Measurements from ENCODE around the gene SRY.

SRY gene

DNA sequence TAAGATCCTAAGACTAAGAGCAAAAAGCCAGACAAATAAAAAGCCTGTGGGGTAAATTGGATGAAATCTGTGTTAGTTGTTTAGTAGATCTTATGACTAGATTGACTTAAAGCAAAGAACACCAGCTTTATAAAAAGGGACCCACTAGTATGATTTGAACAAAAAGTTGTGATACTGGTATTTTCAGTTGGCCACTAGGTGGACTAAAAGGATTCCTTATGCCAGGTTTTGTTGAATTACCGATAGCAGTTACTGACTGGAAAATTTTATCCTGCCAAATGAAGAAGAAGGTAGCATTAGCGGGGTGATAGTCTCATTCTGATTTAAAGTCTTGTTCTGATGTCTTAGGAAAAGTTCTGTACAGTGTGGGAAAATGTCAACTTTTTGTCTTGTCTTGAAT lies 12.8 kb upstream of the SRY start:
- WGBS (ENCODE audit: extremely low coverage, insufficient coverage, low lambda C conversion rate), result no CpG with 5 or more reads among the region's 2 CpGs
- no peak overlapping the region for H3K23ac ChIP-seq (ENCODE audit: low read length)
- no peak overlapping the region for H3K27ac ChIP-seq (ENCODE audit: low read depth, low read length)

DNA sequence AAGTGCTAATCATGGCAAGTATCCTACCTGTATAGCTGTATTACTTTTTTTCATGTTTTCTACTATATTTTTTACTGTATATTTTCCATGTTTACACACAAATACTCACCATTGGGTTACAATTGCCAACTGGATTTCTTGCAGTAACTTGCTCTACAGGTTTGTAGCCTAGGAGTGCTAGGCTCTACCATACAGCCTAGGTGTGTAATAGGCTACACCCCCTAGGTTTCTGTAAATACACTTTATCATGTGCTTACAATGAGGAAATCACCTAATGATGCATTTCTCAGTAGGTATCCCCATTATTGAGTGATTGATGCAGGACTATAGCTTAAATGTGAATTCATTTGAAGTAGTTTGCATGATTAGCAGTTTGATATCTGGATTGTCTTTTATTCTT lies 10.5 kb upstream of the SRY start:
- Histone ChIP-seq H2BK120ac (ENCODE audit: low read depth, low read length) (no peak overlapping the region), H3K36me3 (ENCODE audit: control insufficient read depth, insufficient read depth, low read length) (no peaks in the 10 kb centered on the region), H3K4me3 (ENCODE audit: low read length) (no peak overlapping the region), H3K9ac (ENCODE audit: low read length) (no peak overlapping the region), H3K18ac (ENCODE audit: low read length) (no peak overlapping the region), H3K4ac (ENCODE audit: low read depth, low read length) (peak overlapping the region; percentile 68), H2BK5ac (ENCODE audit: low read length) (no peak overlapping the region), H3K56ac (ENCODE audit: low read length) (no peak overlapping the region), H3K27ac (ENCODE audit: low read depth, low read length) (no peak overlapping the region), H3K79me2 (ENCODE audit: control insufficient read depth, insufficient read depth, low read length) (no peaks in the 10 kb centered on the region), H3K4me1 (ENCODE audit: control insufficient read depth, low read depth, low read length) (no peaks in the 10 kb centered on the region), H3K79me1 (ENCODE audit: low read length) (no peaks in the 10 kb centered on the region), H3K23ac (ENCODE audit: low read length) (no peak overlapping the region), H2BK15ac (replicated peaks; ENCODE audit: low read depth) (no peak overlapping the region), H3K27me3 (ENCODE audit: insufficient read depth, low read length, poor library complexity) (no peaks in the 10 kb centered on the region), H4K8ac (ENCODE audit: low read depth, low read length) (no peak overlapping the region), H4K5ac (ENCODE audit: low read length) (no peak overlapping the region), H2AK5ac (ENCODE audit: low read length) (no peak overlapping the region), H3K4me2 (ENCODE audit: low read length) (no peak overlapping the region)
- DNase-seq, result no peak

More for the DNA sequence above, 12.8 kb upstream of the SRY start:
- no peak overlapping the region for H4K5ac ChIP-seq (ENCODE audit: low read length)
- no peak overlapping the region for H3K18ac ChIP-seq (ENCODE audit: low read length)
- no peaks in the 10 kb centered on the region for H3K79me2 ChIP-seq (ENCODE audit: control insufficient read depth, insufficient read depth, low read length)
- H3K4ac ChIP-seq (ENCODE audit: low read depth, low read length), result no peak overlapping the region
- no peaks in the 10 kb centered on the region for H3K4me1 ChIP-seq (ENCODE audit: control insufficient read depth, low read depth, low read length)
- H3K4me2 ChIP-seq (ENCODE audit: low read length), result no peak overlapping the region
- DNase-seq, result peak; percentile 37
- H3K9ac ChIP-seq (ENCODE audit: low read length), result no peak overlapping the region
- H2BK5ac ChIP-seq (ENCODE audit: low read length), result no peak overlapping the region
- no peak overlapping the region for H3K4me3 ChIP-seq (ENCODE audit: low read length)
- H3K79me1 ChIP-seq (ENCODE audit: low read length), result no peaks in the 10 kb centered on the region
- H2AK5ac ChIP-seq (ENCODE audit: low read length), result no peak overlapping the region
- H3K27me3 ChIP-seq (ENCODE audit: insufficient read depth, low read length, poor library complexity), result no peaks in the 10 kb centered on the region
- H2BK120ac ChIP-seq (ENCODE audit: low read depth, low read length), result no peak overlapping the region
- H4K8ac ChIP-seq (ENCODE audit: low read depth, low read length), result no peak overlapping the region
- H3K36me3 ChIP-seq (ENCODE audit: control insufficient read depth, insufficient read depth, low read length), result no peaks in the 10 kb centered on the region
- H2BK15ac ChIP-seq (replicated peaks; ENCODE audit: low read depth), result no peak overlapping the region
- no peak overlapping the region for H3K56ac ChIP-seq (ENCODE audit: low read length)

DNA sequence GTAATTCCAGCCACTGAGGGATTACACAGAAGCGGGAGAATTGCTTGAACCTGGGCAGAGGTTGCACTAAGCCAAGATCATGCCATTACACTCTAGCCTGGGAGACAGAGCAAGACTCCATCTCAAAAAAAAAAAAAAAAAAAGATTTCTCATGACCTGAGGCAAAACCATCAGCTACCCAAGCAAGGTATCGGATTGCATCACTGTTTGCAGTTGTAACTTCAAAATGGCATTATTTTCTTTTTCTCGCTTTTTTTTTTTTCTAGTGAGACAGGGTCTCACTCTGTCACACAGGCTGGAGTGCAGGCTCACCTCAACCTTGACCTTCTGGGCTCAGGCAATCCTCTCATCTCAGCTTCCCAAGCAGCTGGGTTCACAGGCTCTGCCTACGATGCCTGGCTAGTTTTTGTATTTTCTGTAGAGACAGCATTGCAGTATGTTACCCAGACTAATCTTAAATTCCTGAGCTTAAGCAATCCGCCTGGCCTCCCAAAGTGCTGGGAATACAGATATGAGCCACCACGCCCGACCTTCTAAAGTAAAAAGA lies 9.6 kb upstream of the SRY start:
- no peak overlapping the region for H3K9ac ChIP-seq (ENCODE audit: low read length)
- H3K56ac ChIP-seq (ENCODE audit: low read length), result no peak overlapping the region
- no peaks in the 10 kb centered on the region for H3K36me3 ChIP-seq (ENCODE audit: control insufficient read depth, insufficient read depth, low read length)
- H2BK15ac ChIP-seq (replicated peaks; ENCODE audit: low read depth), result no peak overlapping the region
- no peak overlapping the region for H2AK5ac ChIP-seq (ENCODE audit: low read length)
- no peak overlapping the region for H3K23ac ChIP-seq (ENCODE audit: low read length)
- H2BK5ac ChIP-seq (ENCODE audit: low read length), result no peak overlapping the region
- peak overlapping the region; percentile 81 for H3K4ac ChIP-seq (ENCODE audit: low read depth, low read length)
- H4K8ac ChIP-seq (ENCODE audit: low read depth, low read length), result no peak overlapping the region
- H3K79me2 ChIP-seq (ENCODE audit: control insufficient read depth, insufficient read depth, low read length), result no peaks in the 10 kb centered on the region
- H3K4me1 ChIP-seq (ENCODE audit: control insufficient read depth, low read depth, low read length), result no peaks in the 10 kb centered on the region
- no peak overlapping the region for H3K4me3 ChIP-seq (ENCODE audit: low read length)
- H3K4me2 ChIP-seq (ENCODE audit: low read length), result no peak overlapping the region
- H3K79me1 ChIP-seq (ENCODE audit: low read length), result no peaks in the 10 kb centered on the region
- WGBS (ENCODE audit: extremely low coverage, insufficient coverage, low lambda C conversion rate), result no CpG with 5 or more reads among the region's 7 CpGs
- no peaks in the 10 kb centered on the region for H3K27me3 ChIP-seq (ENCODE audit: insufficient read depth, low read length, poor library complexity)
- no peak overlapping the region for H3K27ac ChIP-seq (ENCODE audit: low read depth, low read length)
- peak overlapping the region; percentile 68 for H3K18ac ChIP-seq (ENCODE audit: low read length)
- H4K5ac ChIP-seq (ENCODE audit: low read length), result no peak overlapping the region
- peak; percentile 13 for DNase-seq
- no peak overlapping the region for H2BK120ac ChIP-seq (ENCODE audit: low read depth, low read length)

DNA sequence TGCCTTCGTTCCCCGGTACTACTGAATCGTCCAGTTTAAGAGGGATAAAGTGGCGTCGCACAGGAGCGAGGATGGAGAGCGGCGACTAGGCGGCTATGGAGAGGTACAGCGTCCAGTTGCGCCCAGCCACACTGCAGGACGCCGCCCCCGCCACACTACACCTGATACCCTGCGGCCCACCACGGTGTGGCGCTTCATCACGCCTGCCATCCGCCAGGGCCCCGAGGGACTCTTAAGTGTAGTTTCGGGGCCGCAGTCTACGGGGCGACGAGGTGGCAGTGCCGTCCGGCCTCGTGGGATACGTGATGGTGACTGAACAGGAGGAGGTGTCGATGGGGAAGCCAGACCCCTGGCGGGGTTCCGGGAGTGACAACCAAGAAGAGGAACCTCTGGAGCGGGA lies 2.3 kb upstream of the SRY start:
- H2BK5ac ChIP-seq (ENCODE audit: low read length), result no peak overlapping the region
- no peak overlapping the region for H4K8ac ChIP-seq (ENCODE audit: low read depth, low read length)
- WGBS (ENCODE audit: extremely low coverage, insufficient coverage, low lambda C conversion rate), result no CpG with 5 or more reads among the region's 33 CpGs
- H3K56ac ChIP-seq (ENCODE audit: low read length), result no peak overlapping the region
- H3K9ac ChIP-seq (ENCODE audit: low read length), result no peak overlapping the region
- no peak overlapping the region for H2AK5ac ChIP-seq (ENCODE audit: low read length)
- H3K79me1 ChIP-seq (ENCODE audit: low read length), result no peaks in the 10 kb centered on the region
- no peak for DNase-seq
- H2BK15ac ChIP-seq (replicated peaks; ENCODE audit: low read depth), result no peak overlapping the region
- H3K4me1 ChIP-seq (ENCODE audit: control insufficient read depth, low read depth, low read length), result no peaks in the 10 kb centered on the region
- no peak overlapping the region for H3K4me2 ChIP-seq (ENCODE audit: low read length)
- H3K36me3 ChIP-seq (ENCODE audit: control insufficient read depth, insufficient read depth, low read length), result no peaks in the 10 kb centered on the region
- H2BK120ac ChIP-seq (ENCODE audit: low read depth, low read length), result no peak overlapping the region
- H3K79me2 ChIP-seq (ENCODE audit: control insufficient read depth, insufficient read depth, low read length), result no peaks in the 10 kb centered on the region
- no peak overlapping the region for H3K4ac ChIP-seq (ENCODE audit: low read depth, low read length)
- no peak overlapping the region for H3K4me3 ChIP-seq (ENCODE audit: low read length)
- no peak overlapping the region for H4K5ac ChIP-seq (ENCODE audit: low read length)
- H3K18ac ChIP-seq (ENCODE audit: low read length), result no peak overlapping the region
- no peak overlapping the region for H3K27ac ChIP-seq (ENCODE audit: low read depth, low read length)
- H3K23ac ChIP-seq (ENCODE audit: low read length), result no peak overlapping the region
- H3K27me3 ChIP-seq (ENCODE audit: insufficient read depth, low read length, poor library complexity), result no peaks in the 10 kb centered on the region

DNA sequence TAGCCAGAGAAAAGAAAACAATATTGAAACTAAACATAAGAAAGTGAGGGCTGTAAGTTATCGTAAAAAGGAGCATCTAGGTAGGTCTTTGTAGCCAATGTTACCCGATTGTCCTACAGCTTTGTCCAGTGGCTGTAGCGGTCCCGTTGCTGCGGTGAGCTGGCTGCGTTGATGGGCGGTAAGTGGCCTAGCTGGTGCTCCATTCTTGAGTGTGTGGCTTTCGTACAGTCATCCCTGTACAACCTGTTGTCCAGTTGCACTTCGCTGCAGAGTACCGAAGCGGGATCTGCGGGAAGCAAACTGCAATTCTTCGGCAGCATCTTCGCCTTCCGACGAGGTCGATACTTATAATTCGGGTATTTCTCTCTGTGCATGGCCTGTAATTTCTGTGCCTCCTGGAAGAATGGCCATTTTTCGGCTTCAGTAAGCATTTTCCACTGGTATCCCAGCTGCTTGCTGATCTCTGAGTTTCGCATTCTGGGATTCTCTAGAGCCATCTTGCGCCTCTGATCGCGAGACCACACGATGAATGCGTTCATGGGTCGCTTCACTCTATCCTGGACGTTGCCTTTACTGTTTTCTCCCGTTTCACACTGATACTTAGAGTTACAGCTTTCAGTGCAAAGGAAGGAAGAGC lies 488 bp downstream of the SRY start:
- peak; percentile 36 for DNase-seq
- H3K4me2 ChIP-seq (ENCODE audit: low read length), result peak overlapping the region; percentile 64
- H3K4me1 ChIP-seq (ENCODE audit: control insufficient read depth, low read depth, low read length), result no peaks in the 10 kb centered on the region
- peak overlapping the region; percentile 68 for H3K4ac ChIP-seq (ENCODE audit: low read depth, low read length)
- H3K4me3 ChIP-seq (ENCODE audit: low read length), result peak overlapping the region; percentile 54
- no peak overlapping the region for H2BK120ac ChIP-seq (ENCODE audit: low read depth, low read length)
- H2AK5ac ChIP-seq (ENCODE audit: low read length), result no peak overlapping the region
- H3K18ac ChIP-seq (ENCODE audit: low read length), result no peak overlapping the region
- H3K79me2 ChIP-seq (ENCODE audit: control insufficient read depth, insufficient read depth, low read length), result no peaks in the 10 kb centered on the region
- no peak overlapping the region for H3K23ac ChIP-seq (ENCODE audit: low read length)
- no CpG with 5 or more reads among the region's 28 CpGs for WGBS (ENCODE audit: extremely low coverage, insufficient coverage, low lambda C conversion rate)
- no peak overlapping the region for H2BK15ac ChIP-seq (replicated peaks; ENCODE audit: low read depth)
- no peaks in the 10 kb centered on the region for H3K27me3 ChIP-seq (ENCODE audit: insufficient read depth, low read length, poor library complexity)
- H3K36me3 ChIP-seq (ENCODE audit: control insufficient read depth, insufficient read depth, low read length), result no peaks in the 10 kb centered on the region
- peak overlapping the region; percentile 89 for H3K56ac ChIP-seq (ENCODE audit: low read length)
- peak overlapping the region; percentile 1 for H3K27ac ChIP-seq (ENCODE audit: low read depth, low read length)
- no peak overlapping the region for H4K8ac ChIP-seq (ENCODE audit: low read depth, low read length)
- no peak overlapping the region for H2BK5ac ChIP-seq (ENCODE audit: low read length)
- H3K9ac ChIP-seq (ENCODE audit: low read length), result peak overlapping the region; percentile 69
- H4K5ac ChIP-seq (ENCODE audit: low read length), result no peak overlapping the region
- H3K79me1 ChIP-seq (ENCODE audit: low read length), result no peaks in the 10 kb centered on the region
